HG02610 (cell line): Measurements from ENCODE around the gene NSD2.

Experiments
- ATAC-seq: cut with Tn5 transposase; IDR thresholded peaks from one replicate; pipeline ENCODE4 v1.9.1; 2021; ENCODE audit warnings: mild to moderate bottlenecking, moderate library complexity; ENCODE audit not compliant: unreplicated experiment

NSD2 gene

DNA sequence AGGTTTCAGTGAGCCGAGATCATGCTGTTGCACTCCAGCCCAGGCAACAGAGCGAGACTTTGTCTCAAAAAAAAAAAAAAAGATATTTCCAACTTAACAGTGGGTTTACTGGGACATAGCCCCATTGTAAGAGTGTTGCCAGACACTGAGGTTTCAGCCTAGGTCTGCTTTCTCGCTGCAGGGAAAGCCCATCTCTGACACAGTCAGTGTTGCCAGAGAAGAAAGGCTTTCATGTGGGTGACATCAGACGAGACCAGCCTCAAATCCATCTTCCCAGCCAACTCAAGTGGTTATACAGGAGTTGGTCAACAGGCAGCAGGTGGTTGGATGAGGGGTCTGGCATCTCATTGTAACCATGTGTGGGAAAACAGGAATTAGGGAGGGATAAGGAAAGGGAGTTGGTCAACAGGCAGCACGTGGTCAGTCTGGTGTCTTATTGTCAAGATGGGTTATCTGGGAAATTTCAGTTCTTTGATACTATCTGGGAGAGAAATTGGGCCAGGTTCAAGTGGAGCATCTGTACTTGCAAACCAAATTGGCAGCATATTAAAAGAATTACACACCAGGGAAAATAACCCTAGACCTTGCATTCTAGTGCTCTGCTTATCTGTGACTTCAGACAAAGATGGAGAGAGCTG lies 96.4 kb downstream of the NSD2 start:
- no peak for ATAC-seq

DNA sequence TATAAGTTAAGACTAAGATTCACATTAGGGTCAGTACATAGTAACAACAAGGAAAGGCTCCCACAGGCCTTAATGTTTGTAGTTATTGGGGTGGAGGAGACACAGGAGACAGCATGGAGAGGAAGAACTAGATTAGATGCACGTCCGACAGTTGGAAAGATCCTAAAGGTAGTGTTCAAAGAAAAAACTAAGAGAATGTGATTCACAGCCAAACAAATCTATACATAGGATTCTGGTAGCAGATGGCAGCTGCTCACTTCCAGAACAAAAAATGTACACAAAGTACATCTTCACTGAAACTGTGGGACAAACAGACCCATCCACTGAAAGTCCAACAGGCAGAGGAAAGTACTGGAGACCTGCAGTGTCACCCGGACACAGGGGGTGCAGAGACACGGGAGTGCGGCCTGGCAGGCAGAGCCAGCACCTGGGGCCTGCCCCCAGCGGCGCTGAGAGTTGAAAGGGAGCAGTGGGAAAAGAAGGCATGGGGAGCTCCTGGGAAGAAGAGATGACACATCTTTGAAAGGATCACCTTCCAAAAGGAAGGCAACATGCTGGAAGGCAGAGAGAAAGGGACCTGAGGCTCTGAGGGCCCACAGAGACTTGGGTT lies 97.6 kb downstream of the NSD2 start:
- ATAC-seq, result no peak

DNA sequence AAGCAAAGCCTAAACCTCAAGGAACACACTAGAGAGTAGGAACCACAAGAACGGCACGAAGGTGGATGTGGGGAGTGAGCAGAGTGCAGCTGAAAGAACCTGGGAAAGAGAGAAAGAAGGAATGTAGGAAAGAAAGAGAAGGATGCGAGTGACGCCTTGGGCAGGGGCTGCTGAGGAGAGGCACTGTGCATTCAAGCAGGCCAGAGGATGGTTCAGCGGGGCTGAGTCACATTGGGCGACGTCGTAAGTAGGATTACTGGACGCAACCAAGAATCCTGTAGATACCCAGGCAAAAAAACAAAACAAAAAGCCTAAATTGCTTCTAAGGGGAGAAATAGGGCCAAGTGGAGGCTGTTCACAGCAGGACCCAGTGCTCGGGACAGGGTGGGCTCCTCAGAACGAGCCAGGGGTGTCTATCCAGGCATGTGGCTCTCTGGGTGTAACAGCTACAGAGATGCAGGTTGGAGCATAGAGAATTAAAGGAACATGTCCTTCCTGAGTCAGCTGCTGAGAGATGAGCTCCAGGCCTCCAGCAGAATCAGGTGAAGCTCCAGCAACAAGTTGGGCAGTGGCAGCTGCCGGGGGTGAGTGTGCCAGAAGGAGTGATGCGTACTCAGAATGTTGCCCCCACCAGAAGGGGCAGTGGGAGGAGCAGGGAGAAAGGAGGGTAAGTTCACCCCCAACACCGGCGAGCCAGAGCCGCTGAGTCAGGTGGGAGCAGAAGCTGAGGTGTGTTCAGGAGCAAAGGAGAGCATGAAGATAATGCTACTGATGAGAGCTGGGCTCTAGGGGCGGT lies 98.9 kb downstream of the NSD2 start:
- no peak for ATAC-seq

DNA sequence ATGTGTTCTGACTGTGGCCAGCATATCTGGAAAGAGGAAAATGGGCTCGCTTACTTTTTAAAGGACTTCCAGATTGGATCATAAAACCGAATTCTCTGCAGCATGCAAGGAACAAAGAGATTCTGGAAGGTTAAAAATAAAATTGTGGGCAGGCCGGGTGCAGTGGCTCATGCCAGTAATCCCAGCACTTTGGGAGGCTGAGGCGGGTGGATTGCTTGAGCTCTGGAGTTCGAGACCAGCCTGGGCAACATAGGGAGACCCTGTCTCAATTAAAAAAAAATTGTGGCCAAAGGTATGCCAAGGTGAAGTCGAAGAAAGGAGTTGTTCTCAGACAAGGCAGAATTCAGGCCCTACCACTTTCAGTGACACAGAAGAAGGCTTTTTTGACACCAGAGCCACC lies 99.7 kb downstream of the NSD2 start:
- ATAC-seq, result no peak

DNA sequence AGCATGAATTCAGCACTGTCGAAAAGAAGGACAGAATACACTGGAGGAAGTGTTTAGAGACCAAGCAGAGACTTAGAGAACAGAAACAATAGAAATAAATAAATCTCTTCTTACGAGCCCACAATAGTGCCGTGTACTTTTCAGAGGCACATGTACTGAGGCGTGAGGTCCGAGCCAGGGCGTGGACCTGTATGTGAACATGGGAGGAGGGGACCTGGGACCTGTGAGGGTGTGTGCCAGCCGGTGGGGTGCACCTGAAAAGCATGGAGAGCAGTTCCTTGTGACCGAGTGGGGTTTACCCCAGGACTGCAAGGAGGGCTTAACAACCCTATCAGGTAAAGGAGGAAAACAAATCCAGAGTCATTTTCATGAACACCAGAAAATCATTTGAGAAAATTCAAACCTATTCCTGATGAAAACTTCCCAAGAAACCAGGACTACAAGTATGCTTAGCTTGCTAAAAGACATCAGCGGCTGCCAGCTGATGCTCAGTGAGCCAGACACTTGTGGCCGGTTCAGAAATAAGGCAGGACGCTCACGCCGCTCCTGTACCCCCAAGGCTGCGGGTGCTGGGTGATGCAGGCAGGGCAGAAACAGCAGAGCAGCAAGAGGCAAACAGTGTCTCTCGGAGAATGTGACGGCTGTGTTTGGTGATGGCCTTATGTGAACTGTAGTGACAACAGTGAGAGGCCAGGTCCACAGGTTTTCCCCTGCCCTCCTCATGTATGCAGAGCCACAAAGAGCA lies 100.4 kb downstream of the NSD2 start:
- no peak for ATAC-seq

DNA sequence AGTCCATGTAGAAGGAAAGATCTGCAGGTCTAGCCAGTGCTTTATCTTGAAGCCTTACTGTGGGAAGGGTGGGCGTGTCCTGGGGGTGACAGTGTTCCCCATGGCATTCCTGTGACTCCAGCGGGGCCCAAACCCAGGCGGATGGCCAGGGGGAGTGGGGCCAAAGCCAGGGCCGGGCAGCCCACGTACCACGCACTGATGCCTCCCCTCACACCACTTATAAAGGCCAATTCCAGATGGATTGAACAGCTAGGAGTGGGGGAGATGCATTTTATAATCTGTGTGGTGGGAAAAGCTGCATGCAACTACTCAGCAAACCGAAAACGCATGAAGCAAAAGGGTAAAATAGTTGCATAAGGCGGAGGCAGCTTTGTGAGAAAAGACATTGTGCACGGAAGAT lies 101.2 kb downstream of the NSD2 start:
- no peak for ATAC-seq

DNA sequence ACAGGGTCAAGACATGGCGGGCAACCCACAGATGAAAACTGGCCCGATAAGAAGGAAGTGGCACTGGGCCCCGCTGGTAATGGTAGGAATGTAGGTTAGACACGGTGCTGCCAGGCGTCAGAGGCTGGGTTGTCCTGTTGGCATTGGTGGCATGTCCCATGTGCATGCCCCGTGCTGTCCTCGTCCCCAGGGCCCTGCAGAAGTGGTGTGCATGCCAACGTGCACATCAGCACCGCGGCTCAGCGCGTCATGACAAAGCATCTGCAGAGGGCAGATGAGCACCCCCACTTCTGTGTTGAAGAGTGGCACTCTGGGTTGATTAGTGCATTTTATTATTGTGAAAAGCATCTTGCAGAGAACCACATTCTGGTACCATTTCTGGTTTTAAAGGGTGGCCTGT lies 102.0 kb downstream of the NSD2 start:
- no peak for ATAC-seq

DNA sequence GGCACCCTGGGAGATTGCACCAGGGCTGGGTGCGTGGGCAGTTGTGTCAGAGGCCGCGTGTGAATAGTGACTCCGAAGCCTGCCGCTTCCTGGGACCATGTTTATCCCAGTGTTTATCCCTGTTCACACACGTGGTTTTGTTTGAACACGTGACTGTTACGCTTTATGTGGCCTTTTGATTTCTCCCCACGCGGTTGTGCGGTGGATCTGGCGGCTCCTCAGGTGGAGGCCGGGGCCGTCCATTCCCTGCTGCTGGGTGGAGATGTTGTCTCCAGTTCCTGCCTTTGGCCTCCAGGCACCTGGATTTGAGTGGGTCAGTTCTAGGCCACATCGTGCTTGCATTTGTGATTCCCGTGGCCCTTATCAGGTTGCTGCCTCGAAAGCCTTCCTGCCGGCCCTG lies 102.5 kb downstream of the NSD2 start:
- ATAC-seq, result no peak

DNA sequence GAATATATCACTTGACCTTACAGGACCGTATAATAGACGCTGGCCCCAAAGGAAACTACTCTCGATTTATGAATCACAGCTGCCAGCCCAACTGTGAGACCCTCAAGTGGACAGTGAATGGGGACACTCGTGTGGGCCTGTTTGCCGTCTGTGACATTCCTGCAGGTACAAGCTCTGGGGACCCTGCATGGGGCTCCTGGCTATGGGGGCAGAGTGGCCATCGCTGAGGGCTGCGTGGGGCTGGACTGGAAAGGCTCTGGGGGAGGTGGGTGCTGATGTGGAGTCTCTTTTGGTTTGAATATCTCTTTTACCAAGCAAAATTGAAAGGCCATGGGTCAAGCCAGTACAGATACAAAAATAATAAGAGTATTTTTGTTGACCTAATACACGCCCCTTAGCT lies 103.6 kb downstream of the NSD2 start:
- ATAC-seq, result no peak

DNA sequence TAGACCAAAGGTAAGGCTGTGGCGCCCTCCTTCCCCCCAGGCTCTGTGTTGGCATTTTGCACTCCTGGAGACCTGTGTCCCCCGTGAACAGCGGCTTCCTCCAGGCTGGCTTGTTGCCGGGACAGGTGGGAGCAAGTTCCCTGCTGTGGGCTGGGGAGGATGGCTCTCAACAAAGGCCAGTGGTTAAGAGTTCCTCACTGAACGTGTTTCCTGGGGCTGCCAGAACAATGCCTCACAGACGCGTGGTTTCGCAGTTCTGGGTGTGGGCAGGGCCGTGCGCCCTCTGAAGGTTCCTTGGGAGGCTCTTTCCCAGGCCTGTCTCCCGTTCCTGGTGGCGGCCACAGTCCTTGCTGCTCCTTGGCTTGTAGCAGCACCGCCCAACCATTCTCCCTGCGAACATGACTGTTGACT lies 104.2 kb downstream of the NSD2 start:
- no peak for ATAC-seq

DNA sequence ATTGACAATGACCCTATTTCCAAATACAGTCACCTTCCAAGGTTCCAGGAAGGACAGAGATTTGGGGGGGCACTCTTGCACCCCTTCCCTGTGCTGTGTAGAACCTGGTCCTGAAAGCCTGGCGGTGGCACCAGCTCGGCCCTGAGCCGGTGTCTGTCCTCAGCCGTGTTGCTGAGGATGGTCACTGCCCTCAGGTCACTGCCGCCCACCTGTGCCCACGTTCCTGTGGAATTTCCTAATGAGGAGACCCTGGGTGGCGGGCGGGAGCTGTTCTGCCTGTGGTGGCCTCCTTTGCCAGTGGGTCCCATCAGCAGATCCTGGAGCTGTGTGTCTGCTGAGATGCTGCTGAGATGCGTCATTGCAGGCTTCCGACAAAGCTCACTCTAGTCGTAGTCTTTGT lies 104.7 kb downstream of the NSD2 start:
- no peak for ATAC-seq

DNA sequence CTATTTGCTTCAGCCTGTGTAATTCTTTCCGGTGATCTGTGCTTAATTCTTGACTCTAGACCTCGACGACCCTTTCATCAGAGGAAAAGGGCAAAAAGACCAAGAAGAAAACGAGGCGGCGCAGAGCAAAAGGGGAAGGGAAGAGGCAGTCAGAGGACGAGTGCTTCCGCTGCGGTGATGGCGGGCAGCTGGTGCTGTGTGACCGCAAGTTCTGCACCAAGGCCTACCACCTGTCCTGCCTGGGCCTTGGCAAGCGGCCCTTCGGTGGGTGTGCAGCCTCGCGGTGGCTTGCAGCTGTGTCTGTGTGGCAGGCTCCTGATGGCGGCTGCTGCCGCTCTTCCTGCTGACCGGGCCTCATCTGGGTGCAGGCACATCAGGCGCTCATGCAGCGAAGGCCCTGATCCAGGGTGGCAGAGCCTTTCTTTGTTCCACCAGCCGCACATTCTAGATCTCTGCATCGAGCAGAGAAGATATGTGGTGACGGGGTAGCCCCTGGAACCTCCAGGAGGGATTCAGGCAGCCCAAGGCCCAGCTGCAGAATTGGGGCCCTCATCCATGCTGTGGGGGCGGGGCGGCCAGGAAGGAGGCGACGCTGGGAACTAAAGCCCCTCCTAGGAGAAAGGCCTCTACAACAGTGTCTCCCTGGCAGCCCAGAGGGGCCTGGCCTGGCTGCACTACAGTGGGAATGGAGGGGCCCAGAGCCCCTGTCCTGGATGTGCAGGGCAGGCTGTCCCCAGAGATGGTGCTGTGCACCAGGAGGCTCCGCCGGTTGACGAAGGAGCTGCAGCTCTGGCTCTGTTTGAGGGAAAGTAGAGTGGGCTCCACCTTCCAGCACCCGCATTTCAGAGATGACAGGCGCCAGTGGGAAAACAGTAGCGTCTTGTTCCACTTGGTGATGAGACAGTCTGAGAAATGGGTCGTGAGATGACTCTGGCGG lies 105.5 kb downstream of the NSD2 start:
- no peak for ATAC-seq

DNA sequence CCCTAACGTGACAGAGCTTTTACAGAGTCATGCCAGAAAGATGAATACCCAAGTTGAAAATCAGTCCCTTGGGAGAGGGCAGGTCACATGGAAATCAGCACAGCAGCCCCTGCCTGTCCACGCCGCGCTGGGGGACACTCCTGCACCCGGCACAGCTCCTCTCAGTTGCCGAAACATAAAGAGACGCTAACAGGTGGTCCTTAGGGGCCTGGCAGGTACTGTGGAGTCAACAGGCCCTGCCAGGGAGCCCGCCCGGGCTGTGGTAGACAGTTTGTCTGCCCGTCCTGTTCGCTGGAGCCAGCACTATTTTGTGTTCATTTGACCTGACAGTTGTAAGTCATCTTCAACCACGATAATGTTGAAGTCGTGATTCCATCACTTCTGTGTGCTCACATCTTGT lies 107.0 kb downstream of the NSD2 start:
- ATAC-seq, result no peak

DNA sequence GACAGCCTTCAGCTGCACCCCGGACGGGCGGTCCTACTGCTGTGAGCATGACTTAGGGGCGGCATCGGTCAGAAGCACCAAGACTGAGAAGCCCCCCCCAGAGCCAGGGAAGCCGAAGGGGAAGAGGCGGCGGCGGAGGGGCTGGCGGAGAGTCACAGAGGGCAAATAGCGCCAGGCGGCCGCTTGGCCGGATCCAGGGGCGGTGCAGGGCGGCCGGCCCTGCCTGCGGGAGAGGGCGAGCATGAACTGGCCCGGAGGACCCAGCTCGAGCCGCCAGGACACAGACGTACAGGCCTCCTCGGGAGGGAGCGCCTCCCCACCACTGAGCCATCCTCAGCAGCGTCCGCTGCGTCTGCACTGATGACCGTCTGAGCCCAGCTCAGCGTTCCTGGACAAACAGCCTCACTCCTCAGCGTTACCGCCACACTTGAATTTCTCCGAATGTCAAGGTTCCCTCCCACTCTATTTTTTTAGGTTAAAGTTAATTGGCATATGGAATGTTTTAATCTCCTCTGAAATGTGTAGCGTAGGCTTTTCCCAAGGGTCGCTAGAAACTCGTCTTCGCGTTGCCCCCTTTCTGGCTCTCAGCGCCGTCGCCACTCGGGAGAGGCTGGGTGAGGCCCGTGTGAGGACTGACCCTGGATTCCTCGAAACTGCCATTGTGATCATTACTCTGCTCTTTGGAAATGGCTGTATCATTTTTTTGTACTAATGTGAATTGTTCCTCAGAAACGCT lies 107.7 kb downstream of the NSD2 start:
- ATAC-seq, result no peak

DNA sequence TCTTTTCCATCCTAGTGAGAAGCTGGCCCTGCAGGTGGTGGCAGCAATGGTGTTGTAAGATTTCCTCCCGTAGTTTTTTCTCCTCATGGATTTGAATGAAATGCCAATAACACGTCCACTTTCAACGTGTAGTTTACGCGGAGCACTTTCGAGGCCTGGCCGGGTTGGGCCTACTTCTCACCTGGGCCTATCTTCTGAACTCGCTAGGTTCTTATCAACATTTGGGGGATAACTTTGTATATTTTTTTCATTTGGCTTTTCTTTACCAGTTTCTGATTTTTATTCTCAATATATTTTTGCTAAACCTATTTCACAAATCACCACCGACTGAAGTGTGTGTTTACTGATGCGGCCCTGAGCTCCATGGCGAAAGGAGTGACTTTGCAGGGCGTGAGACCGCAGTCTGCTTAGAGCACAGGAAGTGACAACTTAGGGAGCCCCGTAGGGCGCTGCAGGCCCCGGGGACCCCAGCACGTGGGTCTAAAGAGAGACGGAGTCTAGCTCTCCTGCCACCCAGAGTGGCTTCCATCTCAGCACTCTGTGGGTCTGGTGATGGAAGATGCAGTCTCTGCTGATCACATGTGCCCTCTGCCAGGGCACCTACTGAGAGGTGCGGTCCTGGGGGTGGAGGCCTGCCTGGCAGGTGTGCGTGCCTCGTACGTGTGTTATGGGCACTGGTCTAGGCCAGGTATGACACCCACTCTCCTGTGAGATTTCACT lies 108.4 kb downstream of the NSD2 start:
- no peak for ATAC-seq

DNA sequence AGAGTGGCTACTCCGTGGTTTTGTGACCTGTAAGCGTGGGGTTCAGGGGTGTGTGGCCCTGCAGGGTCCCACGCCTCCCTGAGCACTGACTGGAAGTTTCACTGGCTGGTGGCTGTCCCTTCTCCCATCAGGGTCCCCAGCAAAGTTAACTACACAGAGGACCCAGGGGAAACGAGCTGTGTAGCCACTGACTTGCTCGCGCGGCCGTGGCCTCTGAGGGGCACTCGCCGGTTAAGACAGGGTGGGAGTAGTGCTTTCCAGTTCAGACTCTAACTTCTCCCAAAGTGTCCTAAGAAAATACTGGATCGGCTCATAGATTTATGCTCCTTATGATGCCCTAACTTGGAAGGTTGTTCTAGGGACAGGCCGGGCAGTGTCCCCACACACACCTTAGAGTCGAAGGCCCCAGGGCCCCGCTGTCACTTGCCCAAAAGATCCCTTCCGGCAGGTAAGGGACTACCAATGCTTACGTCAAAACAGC lies 109.4 kb downstream of the NSD2 start:
- ATAC-seq, result no peak

DNA sequence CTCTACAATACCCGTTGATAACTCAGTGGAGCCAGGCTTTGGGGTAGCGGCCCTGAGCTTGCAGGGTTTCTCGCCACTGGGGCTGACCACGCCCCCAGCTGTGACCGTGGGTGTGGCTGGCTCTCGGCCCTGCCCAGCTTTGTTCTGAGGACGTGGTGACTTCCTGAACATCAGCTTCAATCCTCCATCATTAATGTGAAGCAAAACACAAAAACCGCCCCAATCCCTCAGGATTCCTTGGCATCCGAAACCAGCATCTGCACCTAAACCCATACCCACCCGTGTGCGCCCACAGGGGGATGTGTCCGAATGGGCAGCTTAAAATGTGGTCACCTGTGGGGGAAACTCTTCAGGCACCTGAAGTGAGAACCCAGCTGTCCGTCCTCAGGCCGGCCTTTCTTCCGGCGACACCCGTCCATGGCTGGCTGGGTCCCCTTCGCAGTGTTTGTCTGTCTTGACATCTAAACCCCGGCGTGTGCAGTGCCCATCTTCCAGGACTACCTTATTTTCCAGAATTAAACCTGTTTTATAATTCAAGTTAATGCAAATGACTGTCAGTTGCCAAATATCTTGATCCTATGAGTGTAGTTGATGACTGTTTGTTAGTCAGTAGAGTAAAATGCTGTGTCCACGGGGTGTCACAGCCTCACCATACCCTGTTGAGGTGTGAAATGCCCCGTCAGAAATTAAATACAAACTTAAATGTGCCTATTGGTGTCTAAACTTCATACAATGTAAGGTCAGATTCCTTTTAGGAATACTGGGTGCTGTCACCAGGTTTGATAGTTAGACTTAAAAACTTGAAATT lies 110.3 kb downstream of the NSD2 start:
- ATAC-seq, result no peak
